Keratinocyte (primary cell): ENCODE measurements around the gene C9orf85. TPM values are rescaled to one million over a fixed set of nuclear protein-coding genes. Genes with fewer than 3 reads are reported as not detected.

Experiments
- DNase-seq: peaks from one replicate; pipeline ENCODE4 v3.0.0-alpha.2; 2011; ENCODE audit warnings: low read depth, missing footprints, low spot score
- FAIRE-seq: peaks from 2 replicates; lab custom pipeline; 2011; peaks lifted over from hg19 to GRCh38; lab: Jason Lieb, UNC
- H2AFZ ChIP-seq: 2 replicates; pipeline ENCODE4 v1.6.0; 2012; ENCODE audit warnings: low read length, control low read depth, inconsistent platforms; ENCODE audit not compliant: control insufficient read depth
- H3K27ac ChIP-seq: 2 replicates; pipeline ENCODE4 v1.5.1; 2011; ENCODE audit warnings: low read length; ENCODE audit not compliant: control insufficient read depth, insufficient read depth
- H3K27me3 ChIP-seq: 3 replicates; pipeline ENCODE4 v1.6.0; 2011; ENCODE audit warnings: low read length; ENCODE audit not compliant: control insufficient read depth, insufficient read depth; ENCODE audit errors: extremely low read depth
- H3K36me3 ChIP-seq, 2 experiments: 2 replicates in 1 of 2; 3 replicates in 1 of 2; pipeline ENCODE4 v1.5.1; 2011; ENCODE audit warnings: low read length in 2 of 2, mild to moderate bottlenecking in 1 of 2; ENCODE audit not compliant: control insufficient read depth in 2 of 2, insufficient read depth in 2 of 2; ENCODE audit errors: extremely low read depth in 1 of 2
- H3K4me1 ChIP-seq: 3 replicates; pipeline ENCODE4 v1.5.1; 2011; ENCODE audit warnings: low read length; ENCODE audit not compliant: control insufficient read depth, insufficient read depth; ENCODE audit errors: extremely low read depth
- H3K4me2 ChIP-seq: 3 replicates; pipeline ENCODE4 v1.6.0; 2011; ENCODE audit warnings: low read depth, low read length; ENCODE audit not compliant: control insufficient read depth, insufficient read depth; ENCODE audit errors: extremely low read depth
- H3K4me3 ChIP-seq, 3 experiments: fragments of 200-600 bp in 1 of 3; sonication (generic) in 1 of 3; 2 replicates in 2 of 3; 3 replicates in 1 of 3; pipeline ENCODE4 v1.5.1; 2011 to 2016; ENCODE audit warnings: low read length in 3 of 3, mild to moderate bottlenecking in 3 of 3, control low read depth in 2 of 3, inconsistent platforms in 1 of 3, low read depth in 1 of 3, mixed read lengths in 1 of 3, mixed run types in 1 of 3, moderate library complexity in 1 of 3; ENCODE audit not compliant: control insufficient read depth in 2 of 3, insufficient read depth in 2 of 3; ENCODE audit errors: extremely low read depth in 1 of 3
- H3K79me2 ChIP-seq: 2 replicates; pipeline ENCODE4 v1.6.0; 2012; ENCODE audit warnings: low read length; ENCODE audit not compliant: control insufficient read depth, insufficient read depth
- H3K9ac ChIP-seq: 3 replicates; pipeline ENCODE4 v1.6.0; 2011; ENCODE audit warnings: low read length; ENCODE audit not compliant: control insufficient read depth, insufficient read depth; ENCODE audit errors: extremely low read depth
- H3K9me1 ChIP-seq: 3 replicates; pipeline ENCODE4 v1.6.0; 2011; ENCODE audit warnings: low read length; ENCODE audit not compliant: control insufficient read depth, insufficient read depth; ENCODE audit errors: extremely low read depth
- H3K9me3 ChIP-seq: 2 replicates; pipeline ENCODE4 v1.5.1; 2012; ENCODE audit warnings: low read depth, low read length; ENCODE audit not compliant: control insufficient read depth
- H4K20me1 ChIP-seq: 3 replicates; pipeline ENCODE4 v1.6.0; 2011; ENCODE audit warnings: low read length; ENCODE audit not compliant: control insufficient read depth, insufficient read depth; ENCODE audit errors: extremely low read depth
- CTCF ChIP-seq, 3 experiments: IDR thresholded peaks in 1 of 3; conservative IDR thresholded peaks in 1 of 3; optimal IDR thresholded peaks in 1 of 3; 2 replicates in 2 of 3; 3 replicates in 1 of 3; pipeline versions ENCODE3 to v1.5.1; 2011; ENCODE audit warnings: low read length in 3 of 3, mild to moderate bottlenecking in 3 of 3, moderate library complexity in 2 of 3, control low read depth in 1 of 3, inconsistent platforms in 1 of 3; ENCODE audit not compliant: insufficient read depth in 2 of 3; ENCODE audit errors: extremely low read depth in 1 of 3
- EZH2 ChIP-seq: IDR thresholded peaks from one replicate; pipeline ENCODE4 v1.6.1; 2012; ENCODE audit warnings: inconsistent platforms, mild to moderate bottlenecking, low read length, moderate library complexity
- dilution Hi-C: fragments of 300-500 bp; cut with MboI; formaldehyde crosslinking; loops from one replicate; pipeline ENCODE4 v1.7.0; 2020; ENCODE audit warnings: low sequenced_read_pairs; ENCODE audit not compliant: extremely low pct_ligation_motif_present
- polyA plus RNA-seq, 5 experiments: library from polyadenylated mRNA; depleted of rRNA in 3 of 5; stranded (reverse) in 3 of 5; stranded (forward) in 1 of 5; unstranded in 1 of 5; fragments of >200 nt; gene quantifications; 1 replicate in 1 of 5; 2 replicates in 3 of 5; 3 replicates in 1 of 5; pipeline versions ENCODE4 v1.2.1 to v1.2.3, GENCODE V29; 2011 to 2012; ENCODE audit warnings: missing spikeins in 2 of 5, low read depth in 1 of 5, low replicate concordance in 1 of 5
- small RNA-seq, 3 experiments: library from RNA; depleted of rRNA; stranded (forward); fragments of <200 nt; gene quantifications; one replicate each; pipeline ENCODE3, GENCODE V24; 2012; ENCODE audit warnings: low read depth in 3 of 3, low replicate concordance in 1 of 3; ENCODE audit not compliant: insufficient read length in 3 of 3

The C9orf85 gene
- polyA plus RNA-seq, 1 donor (not counting 4 experiments of a cell fraction or from before 2014, with no cell fraction given): 18.2 TPM

- peak; percentile 91 for FAIRE-seq
- H3K9me1 ChIP-seq: no peaks in the 10 kb centered on the region
- no peaks in the 10 kb centered on the region for H4K20me1 ChIP-seq
- no peak overlapping the region for H3K4me3 ChIP-seq
- H3K4me2 ChIP-seq: peak overlapping the region; percentile 27
- no peaks in the 10 kb centered on the region for H3K27me3 ChIP-seq
- no peaks in the 10 kb centered on the region for H3K9me3 ChIP-seq
- peak; percentile 58 for DNase-seq
- H3K9ac ChIP-seq: no peak overlapping the region
- H3K4me1 ChIP-seq: peaks cover 25% of the 10 kb centered on the region
- H3K79me2 ChIP-seq: no peaks in the 10 kb centered on the region
- H2AFZ ChIP-seq: peak overlapping the region; percentile 59
- no peaks in the 10 kb centered on the region for H3K36me3 ChIP-seq
- H3K27ac ChIP-seq: no peak overlapping the region
- dilution Hi-C loops: no loop called here
- TF ChIP-seq CTCF (optimal IDR thresholded peaks at IDR 0.05 in 1 of 3, IDR thresholded peaks at IDR 0.05 in 1 of 3, conservative IDR thresholded peaks at IDR 0.05 in 1 of 3; ENCODE audit: extremely low read depth in 1 of 3, insufficient read depth in 2 of 3, low read length in 3 of 3) (no peak), EZH2 (no peak)
These were observed 111.4 kb downstream of the C9orf85 start for GRCh38 chr9:72022841-72023240.

Small RNA genes within 50 kb of the gene (small RNA-seq; reads per million reads assigned to genes)
- gene HSPB1P1 (0 reads per million in 3 experiments), gene RF00019 (0 reads per million in 3 experiments)

Other genes with a start within 250 kb of the C9orf85 start
- 47.7 to 79.4 TPM (median 48.7 TPM) in 3 replicates for gene CEMIP2, start 143.1 kb upstream of the C9orf85 start, polyA plus RNA-seq
- gene ABHD17B, start 446 bp upstream of the C9orf85 start, polyA plus RNA-seq: 11.5 to 16.3 TPM (median 13.7 TPM) in 3 replicates
- not detected in 3 replicates for gene C9orf57, start 149.0 kb downstream of the C9orf85 start, polyA plus RNA-seq
- gene GDA, start 237.8 kb downstream of the C9orf85 start, polyA plus RNA-seq: 0.29 to 0.75 TPM (median 0.75 TPM) in 3 replicates